Vagina (tissue), 2 donors: Measurements from ENCODE around the gene CERT1. TPM values are rescaled to one million over a fixed set of nuclear protein-coding genes. Genes with fewer than 3 reads are reported as not detected.
"Not testable (repeated sequence)": the region's sequence is repeated elsewhere in the genome, so short reads cannot be mapped to it uniquely, and the experiment has no call there.

Source experiments
- DNase-seq, 2 donors: peaks; one replicate each; pipeline ENCODE4 v3.0.0-alpha.2; 2017; ENCODE audit errors: extremely low spot score in 2 of 2
- H3K27ac ChIP-seq: fragments of 200-600 bp; sonication (generic); one replicate; pipeline ENCODE4 v1.5.1; 2019
- H3K27me3 ChIP-seq: fragments of 200-600 bp; sonication (generic); one replicate; pipeline ENCODE4 v1.5.1; 2019
- H3K36me3 ChIP-seq, 2 donors: fragments of 200-600 bp; sonication (generic); one replicate each; pipeline ENCODE4 v1.5.1; 2017 to 2019
- H3K4me1 ChIP-seq: fragments of 200-600 bp; sonication (generic); one replicate; pipeline ENCODE4 v1.5.1; 2019
- H3K4me3 ChIP-seq, 2 donors: fragments of 200-600 bp; sonication (generic); 1 replicate in 1 of 2; 2 replicates in 1 of 2; pipeline ENCODE4 v1.5.1; 2016 to 2019
- H3K9me3 ChIP-seq: fragments of 200-600 bp; sonication (generic); one replicate; pipeline ENCODE4 v1.5.1; 2019
- POLR2A ChIP-seq, 2 donors: fragments of 450-650 bp; IDR thresholded peaks; one replicate each; pipeline ENCODE4 v1.6.1; 2017; ENCODE audit warnings: antibody characterized with exemption in 2 of 2, mild to moderate bottlenecking in 2 of 2, moderate library complexity in 2 of 2
- POLR2AphosphoS5 ChIP-seq, 2 donors: sonication (generic); formaldehyde crosslinking; IDR thresholded peaks; one replicate each; pipeline ENCODE4 v1.9.0; 2017; ENCODE audit warnings: antibody characterized with exemption in 2 of 2, mild to moderate bottlenecking in 2 of 2, low read depth in 1 of 2; ENCODE audit not compliant: insufficient read depth in 1 of 2
- intact Hi-C: fragments of 100-400 bp; cut with DNase I; formaldehyde crosslinking; loops from one replicate; pipeline ENCODE4 v1.15.1; 2023
- total RNA-seq: library from RNA; depleted of rRNA; stranded (reverse); fragments of >200 nt; gene quantifications from one replicate; pipeline ENCODE4 v1.2.3, GENCODE V29; 2016
- TF ChIP-seq, protein P1 (sequence below), 3 experiments: fragments of 450-650 bp in 2 of 3; fragments of 200-600 bp in 1 of 3; sonication (generic) in 1 of 3; IDR thresholded peaks; one replicate each; pipeline ENCODE4 v1.5.1; 2017 to 2019; ENCODE audit warnings: antibody characterized with exemption in 3 of 3, mild to moderate bottlenecking in 2 of 3, moderate library complexity in 2 of 3

The CERT1 gene
- total RNA-seq, 1 donor from 2014 or later, result 44.2 TPM

GRCh38 chr5:75510836-75511434 is 494 bp downstream of the CERT1 start:
- Histone ChIP-seq H3K27ac (peak overlapping the region; percentile 91), H3K4me1 (peaks cover 31% of the 10 kb centered on the region), H3K36me3 (no peaks in the 10 kb centered on the region), H3K4me3 (peak overlapping the region; percentile 67 to 87), H3K9me3 (no peaks in the 10 kb centered on the region), H3K27me3 (no peaks in the 10 kb centered on the region)
- intact Hi-C loops, result no loop called here
- peak in 1 of 2 donors; percentile 89 for DNase-seq
- TF ChIP-seq, protein P1, sequence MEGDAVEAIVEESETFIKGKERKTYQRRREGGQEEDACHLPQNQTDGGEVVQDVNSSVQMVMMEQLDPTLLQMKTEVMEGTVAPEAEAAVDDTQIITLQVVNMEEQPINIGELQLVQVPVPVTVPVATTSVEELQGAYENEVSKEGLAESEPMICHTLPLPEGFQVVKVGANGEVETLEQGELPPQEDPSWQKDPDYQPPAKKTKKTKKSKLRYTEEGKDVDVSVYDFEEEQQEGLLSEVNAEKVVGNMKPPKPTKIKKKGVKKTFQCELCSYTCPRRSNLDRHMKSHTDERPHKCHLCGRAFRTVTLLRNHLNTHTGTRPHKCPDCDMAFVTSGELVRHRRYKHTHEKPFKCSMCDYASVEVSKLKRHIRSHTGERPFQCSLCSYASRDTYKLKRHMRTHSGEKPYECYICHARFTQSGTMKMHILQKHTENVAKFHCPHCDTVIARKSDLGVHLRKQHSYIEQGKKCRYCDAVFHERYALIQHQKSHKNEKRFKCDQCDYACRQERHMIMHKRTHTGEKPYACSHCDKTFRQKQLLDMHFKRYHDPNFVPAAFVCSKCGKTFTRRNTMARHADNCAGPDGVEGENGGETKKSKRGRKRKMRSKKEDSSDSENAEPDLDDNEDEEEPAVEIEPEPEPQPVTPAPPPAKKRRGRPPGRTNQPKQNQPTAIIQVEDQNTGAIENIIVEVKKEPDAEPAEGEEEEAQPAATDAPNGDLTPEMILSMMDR (IDR thresholded peaks at IDR 0.05), result no peak
- no peak for TF ChIP-seq POLR2A (IDR thresholded peaks at IDR 0.05)
- no peak for TF ChIP-seq POLR2AphosphoS5 (IDR thresholded peaks at IDR 0.05; ENCODE audit: insufficient read depth in 1 of 2, low read depth in 1 of 2)

- intact Hi-C loops, result no loop called here
- Histone ChIP-seq H3K4me3 (peak overlapping the region; percentile 67 to 87), H3K27me3 (no peaks in the 10 kb centered on the region), H3K4me1 (peaks cover 31% of the 10 kb centered on the region), H3K27ac (peak overlapping the region; percentile 91), H3K36me3 (no peaks in the 10 kb centered on the region), H3K9me3 (no peaks in the 10 kb centered on the region)
- TF ChIP-seq, protein P1 (IDR thresholded peaks at IDR 0.05), result no peak
- no peak for TF ChIP-seq POLR2A (IDR thresholded peaks at IDR 0.05)
- no peak for TF ChIP-seq POLR2AphosphoS5 (IDR thresholded peaks at IDR 0.05; ENCODE audit: insufficient read depth in 1 of 2, low read depth in 1 of 2)
- no peak for DNase-seq
These were observed 1.0 kb downstream of the CERT1 start for GRCh38 chr5:75510417-75510835.

GRCh38 chr5:75509956-75510355 is 1.5 kb downstream of the CERT1 start:
- peak overlapping the region; percentile 91 for H3K27ac ChIP-seq
- intact Hi-C loops, result no loop called here

DNA sequence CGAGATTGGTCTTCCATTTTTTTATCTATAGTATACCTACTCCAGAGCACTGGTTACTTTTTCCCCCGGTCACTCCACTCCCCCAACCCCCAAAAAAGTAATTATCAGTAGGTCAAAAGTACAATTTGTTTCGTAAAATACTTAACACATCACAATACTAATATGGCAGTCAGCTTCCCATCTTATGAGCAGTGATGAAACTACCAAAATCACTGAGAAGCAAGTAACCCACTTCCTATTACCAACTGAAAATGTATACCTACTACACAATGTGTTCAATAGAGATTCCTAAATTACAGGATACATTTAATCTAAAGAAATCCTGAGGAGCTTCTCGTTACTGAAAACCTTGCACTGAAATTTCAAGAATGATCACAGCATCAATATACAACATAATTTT is 1.9 kb downstream of the CERT1 start:
- H3K4me3 ChIP-seq, result peak overlapping the region; percentile 67 to 87
- no peaks in the 10 kb centered on the region for H3K9me3 ChIP-seq
- no peak for TF ChIP-seq POLR2A (IDR thresholded peaks at IDR 0.05)
- no peak overlapping the region for H3K27ac ChIP-seq
- intact Hi-C loops, result no loop called here
- peaks cover 31% of the 10 kb centered on the region for H3K4me1 ChIP-seq
- DNase-seq, result no peak
- no peaks in the 10 kb centered on the region for H3K27me3 ChIP-seq
- H3K36me3 ChIP-seq, result no peaks in the 10 kb centered on the region

More at GRCh38 chr5:75509956-75510355, 1.5 kb downstream of the CERT1 start:
- DNase-seq, result no peak
- Histone ChIP-seq H3K9me3 (no peaks in the 10 kb centered on the region), H3K4me1 (peaks cover 31% of the 10 kb centered on the region), H3K27me3 (no peaks in the 10 kb centered on the region), H3K4me3 (peak overlapping the region; percentile 67 to 87), H3K36me3 (no peaks in the 10 kb centered on the region)
- TF ChIP-seq POLR2AphosphoS5 (IDR thresholded peaks at IDR 0.05; ENCODE audit: insufficient read depth in 1 of 2, low read depth in 1 of 2), result peak in 1 of 2 donors; percentile 50
- no peak for TF ChIP-seq POLR2A (IDR thresholded peaks at IDR 0.05)

DNA sequence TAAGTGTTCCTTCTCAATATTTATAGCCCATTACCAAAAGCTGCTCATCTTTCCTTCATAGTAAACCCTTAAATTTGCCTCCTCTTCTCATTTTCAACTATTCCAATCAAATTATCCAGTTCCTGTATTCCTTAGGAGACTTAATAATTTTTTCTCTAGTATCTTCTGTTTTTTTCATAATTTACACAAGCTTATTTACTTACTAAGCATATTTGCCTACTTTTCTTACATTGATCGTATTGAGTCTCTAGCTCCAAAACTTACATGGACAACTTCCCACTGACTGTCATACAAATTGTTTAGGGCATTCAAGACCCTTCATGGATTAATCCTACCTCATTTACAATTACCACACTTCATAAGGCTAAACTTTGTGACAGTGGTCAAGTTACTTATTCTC is 3.6 kb downstream of the CERT1 start:
- intact Hi-C loops, result no loop called here
- Histone ChIP-seq H3K27me3 (no peaks in the 10 kb centered on the region), H3K4me3 (no peak overlapping the region), H3K4me1 (peaks cover 21% of the 10 kb centered on the region), H3K36me3 (no peaks in the 10 kb centered on the region), H3K9me3 (no peaks in the 10 kb centered on the region), H3K27ac (no peak overlapping the region)
- DNase-seq, result no peak
- TF ChIP-seq POLR2AphosphoS5 (IDR thresholded peaks at IDR 0.05; ENCODE audit: insufficient read depth in 1 of 2, low read depth in 1 of 2) (no peak), POLR2A (IDR thresholded peaks at IDR 0.05) (no peak)
- TF ChIP-seq, protein P1 (IDR thresholded peaks at IDR 0.05), result no peak

GRCh38 chr5:75505112-75505511 is 6.3 kb downstream of the CERT1 start:
- H3K27me3 ChIP-seq, intact Hi-C loops, H3K9me3 ChIP-seq, H3K36me3 ChIP-seq, H3K27ac ChIP-seq, DNase-seq, H3K4me3 ChIP-seq: not testable (repeated sequence)
- H3K4me1 ChIP-seq, result peaks cover 13% of the 10 kb centered on the region

DNA sequence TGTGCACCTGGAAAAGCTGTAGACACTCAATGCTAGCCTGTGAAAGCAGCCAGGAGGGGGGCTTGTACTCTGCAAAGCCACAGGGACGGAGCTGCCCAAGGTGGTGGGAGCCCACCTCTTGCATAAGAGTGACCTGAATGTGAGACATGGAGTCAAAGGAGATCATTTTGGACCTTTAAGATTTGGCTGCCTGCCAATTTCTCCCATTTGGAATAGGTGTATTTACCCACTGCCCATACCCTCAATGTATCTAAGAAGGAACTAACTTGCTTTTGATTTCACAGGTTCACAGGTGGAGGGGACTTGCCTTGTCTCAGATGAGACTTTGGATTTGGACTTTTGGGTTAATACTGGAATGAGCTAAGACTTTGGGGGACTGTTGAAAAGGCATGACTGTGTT is 12.6 kb downstream of the CERT1 start:
- H3K4me1 ChIP-seq, H3K27me3 ChIP-seq, H3K9me3 ChIP-seq, H3K36me3 ChIP-seq, DNase-seq, intact Hi-C loops, H3K4me3 ChIP-seq, H3K27ac ChIP-seq: not testable (repeated sequence)
